VCaP (cell line): Measurements from ENCODE around the gene GP9.

Experiments used
- H3K27ac ChIP-seq: fragments of 450-650 bp; 2 replicates; pipeline ENCODE4 v1.5.1; 2017
- TF ChIP-seq, protein P1 (sequence below): fragments of 450-650 bp; conservative IDR thresholded peaks from 2 replicates; pipeline ENCODE4 v1.5.1; 2017; ENCODE audit warnings: mild to moderate bottlenecking, moderate library complexity

GP9 gene

DNA sequence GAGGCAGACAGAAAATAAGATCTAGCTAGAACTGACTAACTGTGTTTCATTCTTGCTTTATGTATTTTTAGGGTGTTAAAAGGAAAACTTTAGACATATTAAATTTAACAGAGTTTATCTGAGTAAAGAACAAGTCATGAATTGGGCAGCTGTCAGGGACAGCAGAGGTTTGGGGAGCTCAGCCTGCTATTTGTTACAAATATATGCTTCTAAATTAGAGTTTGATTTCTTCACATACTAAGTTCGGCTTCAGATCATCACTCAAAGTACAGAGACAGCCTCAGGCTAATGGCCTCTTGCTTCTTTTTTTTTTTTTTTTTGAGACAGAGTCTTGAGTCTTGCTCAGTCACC, 37.6 kb upstream of the GP9 start:
- H3K27ac ChIP-seq = no peak overlapping the region
- TF ChIP-seq, protein P1, sequence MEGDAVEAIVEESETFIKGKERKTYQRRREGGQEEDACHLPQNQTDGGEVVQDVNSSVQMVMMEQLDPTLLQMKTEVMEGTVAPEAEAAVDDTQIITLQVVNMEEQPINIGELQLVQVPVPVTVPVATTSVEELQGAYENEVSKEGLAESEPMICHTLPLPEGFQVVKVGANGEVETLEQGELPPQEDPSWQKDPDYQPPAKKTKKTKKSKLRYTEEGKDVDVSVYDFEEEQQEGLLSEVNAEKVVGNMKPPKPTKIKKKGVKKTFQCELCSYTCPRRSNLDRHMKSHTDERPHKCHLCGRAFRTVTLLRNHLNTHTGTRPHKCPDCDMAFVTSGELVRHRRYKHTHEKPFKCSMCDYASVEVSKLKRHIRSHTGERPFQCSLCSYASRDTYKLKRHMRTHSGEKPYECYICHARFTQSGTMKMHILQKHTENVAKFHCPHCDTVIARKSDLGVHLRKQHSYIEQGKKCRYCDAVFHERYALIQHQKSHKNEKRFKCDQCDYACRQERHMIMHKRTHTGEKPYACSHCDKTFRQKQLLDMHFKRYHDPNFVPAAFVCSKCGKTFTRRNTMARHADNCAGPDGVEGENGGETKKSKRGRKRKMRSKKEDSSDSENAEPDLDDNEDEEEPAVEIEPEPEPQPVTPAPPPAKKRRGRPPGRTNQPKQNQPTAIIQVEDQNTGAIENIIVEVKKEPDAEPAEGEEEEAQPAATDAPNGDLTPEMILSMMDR = no peak

DNA sequence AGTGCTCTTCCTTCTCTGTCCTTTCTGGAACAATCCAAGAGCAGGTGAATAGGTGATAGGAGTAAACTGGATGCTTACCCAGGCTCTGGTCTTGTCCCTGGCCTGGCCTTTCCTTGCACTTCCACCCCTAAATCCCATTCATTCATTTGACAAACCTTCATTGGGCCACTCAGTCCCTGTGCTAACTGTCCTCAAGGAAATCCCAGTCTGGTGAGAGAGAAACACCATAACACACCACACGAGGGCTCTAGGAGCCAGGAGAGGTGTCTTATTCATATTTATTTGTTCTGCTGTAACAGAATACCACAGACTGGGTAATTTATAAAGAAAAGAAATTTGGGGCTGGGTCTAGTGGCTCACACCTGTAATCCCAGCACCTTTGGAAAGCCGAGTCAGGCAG, 36.7 kb upstream of the GP9 start:
- TF ChIP-seq, protein P1 = peak; percentile 77
- H3K27ac ChIP-seq = no peak overlapping the region

DNA sequence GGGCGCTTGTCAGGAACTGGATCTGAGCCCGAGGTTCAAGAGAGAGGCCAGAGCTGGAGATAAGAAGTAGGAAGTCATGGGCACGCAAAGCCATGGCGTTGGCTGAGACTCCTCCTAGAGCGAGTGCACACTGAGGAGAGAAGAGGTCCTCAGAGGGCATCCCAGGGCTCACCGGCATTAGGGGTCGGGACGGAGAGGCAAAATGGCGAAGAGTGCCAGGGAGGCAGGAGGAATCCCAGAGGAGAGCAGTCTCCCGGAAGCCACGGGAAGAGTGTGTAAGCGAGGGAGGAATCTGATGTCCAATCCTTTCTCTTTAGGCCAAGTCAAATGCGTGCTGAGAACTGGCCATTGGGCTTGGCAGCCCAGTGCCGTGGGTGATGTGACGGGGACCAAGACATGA, 35.5 kb upstream of the GP9 start:
- TF ChIP-seq, protein P1 = no peak
- H3K27ac ChIP-seq = no peak overlapping the region

DNA sequence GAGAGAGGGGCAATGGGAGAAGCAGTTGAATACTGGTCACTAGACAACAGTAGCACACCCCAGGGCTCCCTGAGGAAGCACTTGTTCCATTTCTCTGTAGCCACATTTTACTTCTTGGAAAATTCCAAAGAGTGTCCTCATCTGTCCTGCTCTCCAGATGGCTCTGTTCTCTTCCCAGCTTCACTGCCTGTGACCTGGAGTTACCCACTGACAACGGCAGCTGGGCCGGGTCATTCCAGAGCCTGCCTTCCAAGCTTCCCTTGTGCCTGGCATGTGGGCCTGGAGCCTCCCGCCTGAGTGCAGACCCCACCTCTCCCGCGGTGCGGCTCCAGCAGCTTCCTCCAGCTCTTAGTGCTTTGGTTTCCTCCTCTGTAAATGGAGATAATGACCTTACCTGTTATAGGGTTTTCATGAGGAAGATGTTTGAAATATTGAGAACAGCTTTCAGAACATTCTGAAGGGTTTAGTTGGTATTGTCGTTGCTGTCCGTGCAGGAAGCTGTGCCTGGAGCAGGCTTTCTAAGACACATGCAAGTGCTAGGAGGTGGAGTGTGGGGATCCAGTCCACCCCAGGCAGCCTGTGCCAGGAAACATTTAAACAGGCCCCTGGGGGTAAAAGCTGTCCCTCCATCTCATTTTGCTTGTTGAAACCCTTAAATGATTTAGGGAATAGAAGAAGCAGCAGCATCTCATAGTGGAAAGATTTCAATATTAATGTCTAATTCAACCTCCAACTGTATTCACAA, 34.7 kb upstream of the GP9 start:
- H3K27ac ChIP-seq = no peak overlapping the region
- TF ChIP-seq, protein P1 = no peak

DNA sequence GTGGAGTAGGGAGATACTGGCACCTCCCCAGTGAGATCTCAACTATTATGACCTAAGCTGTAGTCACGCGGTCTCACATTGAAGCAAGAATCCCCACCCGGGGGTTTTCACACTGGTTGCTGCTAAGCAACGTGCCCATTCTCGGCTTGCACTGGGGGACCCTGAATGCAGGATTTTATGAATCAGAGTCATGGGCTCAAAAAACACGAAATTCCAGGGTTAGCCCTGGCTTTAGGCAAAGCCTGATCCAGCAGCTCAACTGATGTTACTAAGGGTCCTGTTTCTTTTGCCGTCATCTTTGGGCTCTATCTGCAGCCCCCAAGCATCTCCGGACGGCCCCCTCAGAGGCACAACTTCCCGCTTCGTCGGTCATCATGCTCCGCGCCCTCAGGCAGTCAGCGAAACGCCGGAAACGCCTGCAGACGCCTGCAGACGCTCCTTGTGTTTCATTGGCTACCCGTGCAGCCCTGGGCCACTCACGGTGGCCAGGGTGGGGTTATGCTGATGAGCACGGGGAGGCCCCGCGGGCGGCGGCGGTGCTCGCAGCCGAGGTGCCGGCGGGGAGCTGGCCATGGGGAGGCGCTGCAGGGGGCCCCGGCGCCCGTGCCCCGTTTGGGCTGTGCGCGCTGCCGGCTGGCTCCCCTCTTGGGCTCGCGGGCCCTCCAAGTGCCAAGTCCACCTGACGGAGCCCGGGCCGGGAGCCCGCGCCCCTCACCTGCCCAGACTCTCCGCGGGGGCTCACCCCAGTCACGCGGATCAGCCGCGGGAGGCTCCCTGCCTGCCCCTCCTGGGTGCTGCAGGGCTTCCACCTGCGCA, 33.6 kb upstream of the GP9 start:
- TF ChIP-seq, protein P1 = peak; percentile 93
- H3K27ac ChIP-seq = peak overlapping the region; percentile 53; the same call in 1 of the 2 replicates

DNA sequence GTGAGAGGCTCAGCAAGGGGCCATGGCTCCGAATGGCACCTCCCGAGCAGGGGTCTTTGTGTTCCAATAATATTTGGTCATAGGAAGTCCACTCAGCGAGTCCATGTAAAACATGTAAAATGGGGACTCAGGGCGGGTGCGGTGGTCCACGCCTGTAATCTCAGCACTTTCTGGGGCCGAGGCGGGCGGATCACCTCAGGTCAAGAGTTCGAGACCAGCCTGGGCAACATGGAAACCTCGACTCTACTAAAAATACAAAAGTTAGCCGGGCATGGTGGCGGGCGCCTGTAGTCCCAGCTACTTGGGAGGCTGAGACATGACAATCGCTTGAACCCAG, 33.1 kb upstream of the GP9 start:
- TF ChIP-seq, protein P1 = no peak
- H3K27ac ChIP-seq = peak overlapping the region; percentile 53; the same call in 1 of the 2 replicates

DNA sequence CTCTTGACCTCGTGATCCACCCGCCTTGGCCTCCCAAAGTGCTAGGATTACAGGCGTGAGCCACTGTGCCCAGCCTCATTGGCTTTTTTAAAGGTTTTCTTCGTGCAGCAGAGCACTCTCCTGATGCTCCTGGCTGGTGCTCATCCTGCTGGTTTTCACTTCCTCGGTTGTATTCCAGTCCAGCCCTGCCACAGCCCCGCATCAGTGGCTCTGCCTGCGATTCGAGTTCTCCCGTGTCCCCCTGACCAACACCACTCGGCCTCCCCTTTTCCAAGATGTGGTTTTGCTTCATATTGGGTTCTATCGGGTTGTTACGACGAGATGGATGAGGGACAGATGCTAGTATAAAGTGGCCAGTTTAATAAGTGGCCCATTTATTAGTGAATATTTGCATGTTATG, 31.7 kb upstream of the GP9 start:
- H3K27ac ChIP-seq = no peak overlapping the region
- TF ChIP-seq, protein P1 = no peak
